G401.6 (cell line): ENCODE data around the gene GAS2L2.

Source experiments
- FAIRE-seq: peaks from 2 replicates; lab custom pipeline; 2012; peaks lifted over from hg19 to GRCh38; lab: Jason Lieb, UNC

The GAS2L2 gene

DNA sequence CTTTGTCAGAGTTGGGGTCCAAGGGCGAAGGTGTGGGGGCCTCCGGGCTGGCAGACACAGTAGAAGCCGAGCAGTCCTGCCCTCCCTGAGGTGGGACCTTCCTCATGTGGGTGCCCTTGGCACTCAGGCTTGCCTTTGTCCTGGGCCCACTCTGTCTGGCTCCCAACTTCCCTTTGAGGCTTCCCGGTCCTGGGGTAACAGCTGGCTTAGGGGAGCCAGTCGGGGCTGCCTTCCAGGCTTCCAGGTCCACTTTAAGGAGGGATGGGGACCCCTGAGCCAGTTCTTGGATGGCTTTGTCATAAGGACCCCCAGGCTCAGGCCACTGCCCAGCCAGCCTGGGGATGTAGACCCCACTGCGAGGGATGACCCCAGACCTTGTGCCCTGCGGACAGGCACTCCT is 7.8 kb downstream of the GAS2L2 start:
- FAIRE-seq, result no peak

- FAIRE-seq, result no peak
Observed at GRCh38 chr17:35744830-35745229, 8.2 kb downstream of the GAS2L2 start.

GRCh38 chr17:35743626-35744328 is 9.3 kb downstream of the GAS2L2 start:
- no peak for FAIRE-seq

DNA sequence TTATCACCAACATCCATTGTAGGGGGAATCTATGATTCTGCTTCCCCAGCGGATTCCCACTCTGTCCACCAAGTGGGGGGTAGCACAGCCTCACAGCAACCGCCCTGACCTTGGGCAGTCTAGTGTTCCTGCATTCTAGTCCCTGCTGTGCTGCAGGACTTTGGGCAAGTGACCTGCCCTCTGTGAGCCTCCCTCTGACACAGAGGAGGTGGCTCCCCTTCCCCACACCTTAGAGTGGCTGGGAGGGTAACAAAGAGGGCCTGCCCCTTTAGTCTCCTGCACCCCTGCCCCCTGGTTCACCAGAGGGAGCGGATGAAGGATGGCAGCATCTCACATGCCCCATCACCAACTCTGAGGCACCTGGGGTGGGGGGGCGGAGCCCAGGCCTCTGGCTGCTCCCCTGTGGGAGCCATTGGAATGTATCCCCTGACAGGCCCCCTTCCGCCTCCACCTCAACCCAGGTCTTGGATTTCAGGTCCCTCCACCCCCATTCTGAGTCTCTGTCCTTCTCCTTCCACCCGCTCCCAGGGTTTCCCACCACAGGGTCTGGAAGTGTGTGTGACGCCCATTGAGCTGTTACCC is 10.1 kb downstream of the GAS2L2 start:
- FAIRE-seq, result no peak

DNA sequence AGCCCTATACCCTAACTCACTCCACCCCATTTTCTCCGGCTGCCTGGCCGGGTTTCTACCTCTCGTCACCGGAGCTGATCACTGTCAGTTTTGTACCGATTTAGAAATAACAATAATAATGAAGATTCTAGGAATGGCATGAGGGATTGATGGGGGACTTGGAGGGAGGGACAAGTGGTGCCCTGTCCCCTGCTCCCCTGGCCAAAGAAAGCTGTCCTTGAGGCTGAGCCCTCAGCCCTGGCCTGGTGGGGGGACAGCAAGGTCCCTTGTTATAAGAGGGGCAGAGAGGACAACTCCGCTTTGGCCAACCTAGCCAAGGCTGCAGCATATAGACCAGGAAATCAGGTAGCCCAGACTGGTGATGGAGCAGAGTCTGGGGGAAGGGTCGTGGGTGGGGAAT is 10.5 kb downstream of the GAS2L2 start:
- FAIRE-seq, result no peak

GRCh38 chr17:35740997-35741931 is 11.8 kb downstream of the GAS2L2 start:
- FAIRE-seq, result no peak

DNA sequence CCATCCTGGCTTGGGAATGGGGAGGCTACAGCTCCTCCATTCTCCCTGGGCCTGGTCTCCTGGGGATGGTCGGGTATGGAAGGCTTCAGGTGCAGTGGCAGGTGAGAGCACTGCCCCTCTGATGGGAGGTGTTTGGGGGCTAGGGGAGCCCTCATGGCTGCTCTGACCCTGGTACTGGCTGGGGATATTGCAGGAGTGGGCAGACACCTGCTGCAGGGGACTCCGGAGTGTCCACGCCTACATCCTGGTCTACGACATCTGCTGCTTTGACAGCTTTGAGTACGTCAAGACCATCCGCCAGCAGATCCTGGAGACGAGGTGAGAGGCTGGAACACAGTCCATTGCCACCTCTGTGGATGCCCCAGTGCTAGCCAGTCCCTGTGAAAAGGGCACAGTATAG is 12.8 kb downstream of the GAS2L2 start:
- FAIRE-seq, result no peak

GRCh38 chr17:35738519-35739133 is 14.4 kb downstream of the GAS2L2 start:
- no peak for FAIRE-seq

GRCh38 chr17:35736236-35736635 is 16.8 kb downstream of the GAS2L2 start:
- FAIRE-seq, result no peak

- FAIRE-seq, result no peak
Observed at GRCh38 chr17:35735036-35735805, 17.8 kb downstream of the GAS2L2 start.

DNA sequence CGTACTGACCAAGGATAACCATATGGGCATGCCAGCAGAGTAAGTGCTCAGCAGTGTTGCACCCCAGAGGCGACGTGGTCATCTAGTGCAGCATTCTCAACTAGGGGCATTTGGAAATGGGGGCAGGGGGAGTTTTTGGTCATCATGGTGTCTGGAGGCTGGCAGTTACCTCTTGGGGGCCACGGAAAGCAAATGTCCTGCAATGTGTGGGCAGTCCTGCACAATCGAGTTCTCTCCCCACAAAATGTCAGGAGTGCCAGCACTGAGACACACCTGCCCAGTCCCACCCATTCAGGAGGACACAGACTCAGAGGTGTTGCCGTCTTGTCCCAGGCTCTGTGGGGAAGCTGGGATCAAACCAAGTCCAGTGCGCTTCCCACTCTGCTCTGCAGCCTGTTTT is 18.6 kb downstream of the GAS2L2 start:
- no peak for FAIRE-seq

- no peak for FAIRE-seq
Observed at GRCh38 chr17:35733366-35733765, 19.7 kb downstream of the GAS2L2 start.

DNA sequence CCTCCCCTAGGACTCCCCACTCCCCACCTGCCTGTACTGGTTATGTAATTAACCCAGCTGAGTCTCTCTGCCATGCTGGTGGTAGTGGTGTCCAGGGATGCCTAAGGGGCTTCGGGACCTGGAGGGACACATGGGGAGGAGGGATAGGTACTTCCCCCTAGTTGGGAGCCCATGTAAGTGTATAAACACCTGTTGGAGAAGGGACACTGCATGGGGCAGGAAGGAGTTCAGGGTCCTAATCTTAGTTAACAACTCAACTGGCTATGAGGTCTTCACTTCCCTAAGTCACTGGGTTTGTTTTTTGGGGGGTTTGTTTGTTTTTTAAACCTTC is 20.3 kb downstream of the GAS2L2 start:
- FAIRE-seq, result no peak

DNA sequence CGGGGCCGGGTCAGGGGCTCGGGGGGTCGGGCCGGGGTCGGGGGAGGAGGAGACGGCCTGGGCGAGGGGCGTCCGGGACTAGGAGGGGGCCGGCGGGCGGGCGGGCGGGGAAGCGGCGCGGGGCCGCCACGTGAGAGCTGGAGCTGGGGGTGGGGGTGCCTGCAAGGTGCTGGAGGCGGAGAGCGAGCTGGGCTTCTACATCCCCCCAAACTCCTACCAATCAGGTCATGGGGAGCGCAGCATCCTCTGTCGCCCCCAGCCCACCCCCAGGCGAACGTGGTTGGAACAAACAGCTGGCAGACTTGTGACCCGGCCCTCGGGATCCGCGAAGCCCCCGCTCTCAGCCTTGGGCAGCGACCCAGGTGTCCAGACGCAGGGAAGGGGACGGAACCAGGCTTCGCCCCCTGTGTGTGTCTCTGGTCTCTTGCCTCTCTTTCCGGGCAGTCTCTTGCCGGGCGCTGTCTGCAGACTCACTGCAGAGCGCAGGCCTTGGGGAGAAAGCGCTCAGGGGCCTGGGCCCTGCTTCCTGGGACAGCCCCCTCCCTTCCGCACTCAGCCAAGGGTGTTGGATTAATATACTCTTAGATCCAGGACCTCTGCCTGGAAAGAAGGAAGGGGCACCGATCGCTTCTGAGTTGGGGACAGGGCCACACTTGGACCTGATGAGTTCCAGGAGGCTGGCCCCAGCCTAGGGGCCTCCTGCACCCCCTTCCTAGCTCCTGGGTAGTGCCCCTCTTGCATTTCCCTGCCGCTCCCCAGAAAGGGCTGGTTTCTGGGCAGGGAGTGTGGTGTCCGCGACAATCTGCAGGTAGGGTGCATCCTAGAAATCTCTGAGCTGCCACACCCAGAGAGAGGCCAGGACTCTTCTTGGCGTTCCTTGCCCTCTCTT is 20.9 kb downstream of the GAS2L2 start:
- FAIRE-seq, result no peak

GRCh38 chr17:35731239-35731916 is 21.7 kb downstream of the GAS2L2 start, which contains the start of gene RASL10B:
RASL10B (plus strand) TSS chr17:35731639; CDS start chr17:35735185, 3,546 bp downstream.
- FAIRE-seq, result no peak

DNA sequence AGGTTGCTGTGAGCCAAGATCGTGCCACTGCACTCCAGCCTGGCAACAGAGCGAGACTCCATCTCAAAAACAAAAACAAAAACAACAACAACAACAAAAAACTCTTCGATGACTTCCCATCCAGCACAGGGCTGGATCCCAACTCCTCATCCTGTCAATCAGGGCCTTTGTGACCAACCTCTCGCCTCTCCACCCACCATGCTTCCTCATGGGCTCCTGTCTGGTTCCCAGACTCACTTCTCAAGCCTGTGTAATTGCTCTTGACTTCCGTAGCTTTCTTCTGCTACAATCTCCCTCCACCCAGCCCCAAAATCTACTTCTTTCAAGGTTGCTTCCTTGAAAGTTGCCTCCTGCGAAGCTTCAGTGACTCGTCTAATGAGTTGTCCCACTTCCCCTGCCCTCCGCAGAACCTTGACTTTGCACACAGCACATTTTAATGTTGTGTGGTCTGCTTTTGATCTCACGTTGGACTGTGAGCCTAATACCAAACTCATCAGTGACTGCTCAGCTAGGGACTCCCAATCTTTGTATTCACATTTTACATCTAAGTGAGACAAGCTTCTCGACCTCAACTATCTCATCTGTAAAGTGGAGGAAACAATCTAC is 22.5 kb downstream of the GAS2L2 start:
- no peak for FAIRE-seq

GRCh38 chr17:35729405-35729833 is 23.6 kb downstream of the GAS2L2 start:
- no peak for FAIRE-seq

DNA sequence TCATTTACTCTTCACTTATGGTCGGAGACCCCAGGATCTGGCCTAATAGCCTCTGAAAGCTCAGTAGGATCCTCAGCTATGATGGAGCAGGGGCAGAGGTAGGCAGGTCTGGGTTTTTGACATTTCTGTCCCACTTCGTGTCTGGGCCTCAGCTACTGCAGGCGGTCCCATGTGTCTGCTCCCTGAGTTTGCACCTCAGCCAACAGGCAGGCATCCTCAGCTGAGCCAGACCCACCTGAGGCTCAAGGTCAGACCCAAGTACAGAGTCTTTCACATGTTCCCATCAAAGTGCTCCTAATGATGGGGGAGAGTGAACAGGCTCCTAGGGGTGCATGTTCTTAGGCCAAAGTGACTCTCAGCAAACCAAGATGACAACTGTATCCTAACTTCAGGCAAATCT is 24.5 kb downstream of the GAS2L2 start:
- no peak for FAIRE-seq

DNA sequence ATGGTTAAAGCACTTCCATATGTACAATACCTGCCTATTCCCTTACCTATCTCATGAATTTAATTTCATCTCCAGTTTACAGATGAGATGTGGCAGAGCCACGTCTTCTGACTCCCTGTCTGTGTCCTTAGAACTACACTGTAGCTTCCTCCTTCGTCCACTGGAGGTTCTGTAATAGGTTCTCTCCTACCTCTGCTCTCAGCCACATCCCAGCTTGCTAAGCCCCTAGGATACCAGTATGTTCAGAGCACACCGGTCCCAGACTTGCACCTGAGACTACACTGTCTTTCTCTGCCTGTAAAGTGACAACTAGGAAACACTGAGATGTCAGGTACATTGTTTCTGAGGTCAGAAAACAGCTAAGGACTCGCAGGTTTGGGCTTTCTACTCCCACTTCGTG is 25.4 kb downstream of the GAS2L2 start:
- FAIRE-seq, result no peak

DNA sequence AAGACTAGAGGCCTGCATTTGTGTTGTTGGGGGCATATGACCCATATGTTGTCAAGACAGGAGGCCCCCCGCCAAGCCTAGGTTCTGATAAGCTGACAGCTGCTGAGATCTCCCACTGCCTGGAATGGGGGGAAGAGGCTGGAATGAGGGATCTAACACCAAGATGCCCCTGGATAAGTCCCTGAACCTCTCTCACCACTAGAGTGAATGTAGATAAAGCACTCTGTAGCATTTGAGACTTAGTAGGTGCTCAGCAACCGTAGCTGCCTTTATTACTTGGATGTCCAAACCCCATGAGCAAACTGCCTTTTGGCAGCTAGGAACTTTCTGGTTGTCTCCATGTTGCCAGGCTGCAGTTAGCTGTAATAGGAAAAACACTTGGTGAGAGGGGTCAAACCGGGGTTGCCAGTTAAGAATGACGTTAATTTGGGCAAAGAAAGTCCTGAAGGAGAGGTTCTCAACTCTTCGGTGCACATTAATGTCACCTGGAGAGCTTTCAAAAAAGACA is 26.0 kb downstream of the GAS2L2 start:
- no peak for FAIRE-seq
